OCI-LY7 (cell line): ENCODE data around the gene CDC42.

Experiments
- CTCF ChIP-seq: fragments of 200-600 bp; sonication (generic); conservative IDR thresholded peaks from 2 replicates; pipeline ENCODE4 v1.5.1; 2014; ENCODE audit warnings: mild to moderate bottlenecking, antibody characterized with exemption, low read length, moderate library complexity, mixed read lengths
- EZH2phosphoT487 ChIP-seq: fragments of 200-600 bp; sonication (generic); IDR thresholded peaks from 2 replicates; pipeline ENCODE4 v1.6.1; 2018; ENCODE audit warnings: low read depth, borderline replicate concordance, mild to moderate bottlenecking, mixed run types, antibody characterized with exemption, low read length, moderate library complexity, mixed read lengths

- TF ChIP-seq CTCF (no peak), EZH2phosphoT487 (no peak)
Measured at GRCh38 chr1:22038036-22038435, 14.5 kb upstream of the CDC42 start.
